Measurements from ENCODE around the gene STK33.

The STK33 gene

DNA sequence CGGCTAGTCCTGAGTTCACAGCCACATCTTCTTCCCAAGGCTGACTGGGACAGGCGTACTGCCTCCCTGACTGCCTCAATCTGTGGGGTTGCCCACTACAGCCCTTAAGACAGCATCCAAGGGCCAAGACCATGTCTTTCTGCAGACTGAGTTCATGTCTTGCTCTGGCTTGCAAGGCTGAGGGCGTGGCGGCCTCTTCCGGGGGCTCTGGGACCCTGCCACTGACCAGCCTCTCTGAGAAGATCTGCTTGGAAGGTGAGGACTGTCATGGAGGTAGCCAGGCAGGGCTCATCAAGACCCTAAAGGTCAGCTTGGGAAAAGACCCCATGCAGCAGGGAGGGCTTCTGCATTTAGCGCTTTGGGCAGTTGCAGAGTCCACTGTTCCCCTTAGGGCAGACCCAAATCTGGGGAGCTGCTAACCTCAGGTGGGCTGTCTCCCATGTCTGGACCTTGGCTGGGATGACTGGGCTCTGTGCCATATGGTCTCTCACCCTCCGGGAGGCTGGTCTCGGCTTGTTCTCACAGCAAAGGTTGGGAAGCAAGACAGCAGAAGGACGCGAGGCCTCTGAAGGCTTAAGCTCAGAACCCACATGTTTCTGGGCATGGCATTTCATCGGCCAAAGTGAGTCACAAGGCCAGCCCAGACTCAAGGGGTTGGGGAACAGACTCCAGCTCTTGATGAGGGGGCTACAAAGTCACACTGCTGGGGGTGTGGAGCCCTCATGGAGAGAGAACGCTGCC, 221.2 kb downstream of the STK33 start:
- DNase-seq (ENCODE audit: low spot score): no peak

DNA sequence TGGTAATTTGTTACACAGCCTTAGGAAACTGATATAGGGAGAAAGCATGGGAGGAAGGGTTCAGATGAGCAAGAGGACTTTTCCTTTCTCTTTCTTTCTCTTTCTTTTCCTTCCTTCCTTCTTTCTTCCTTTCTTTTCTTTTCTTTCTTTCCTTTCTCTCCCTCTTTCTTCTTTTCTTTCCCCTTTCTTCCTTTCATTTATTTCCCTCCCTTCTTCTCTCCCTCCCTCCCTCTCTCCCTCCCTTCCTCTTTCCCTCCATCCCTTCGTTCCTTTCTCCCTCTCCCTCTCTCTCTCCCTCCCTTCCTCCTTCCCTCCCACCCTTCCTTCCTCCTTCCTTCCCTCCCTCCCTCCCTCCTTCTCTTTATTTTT, 222.5 kb downstream of the STK33 start:
- DNase-seq (ENCODE audit: low spot score): no peak

DNA sequence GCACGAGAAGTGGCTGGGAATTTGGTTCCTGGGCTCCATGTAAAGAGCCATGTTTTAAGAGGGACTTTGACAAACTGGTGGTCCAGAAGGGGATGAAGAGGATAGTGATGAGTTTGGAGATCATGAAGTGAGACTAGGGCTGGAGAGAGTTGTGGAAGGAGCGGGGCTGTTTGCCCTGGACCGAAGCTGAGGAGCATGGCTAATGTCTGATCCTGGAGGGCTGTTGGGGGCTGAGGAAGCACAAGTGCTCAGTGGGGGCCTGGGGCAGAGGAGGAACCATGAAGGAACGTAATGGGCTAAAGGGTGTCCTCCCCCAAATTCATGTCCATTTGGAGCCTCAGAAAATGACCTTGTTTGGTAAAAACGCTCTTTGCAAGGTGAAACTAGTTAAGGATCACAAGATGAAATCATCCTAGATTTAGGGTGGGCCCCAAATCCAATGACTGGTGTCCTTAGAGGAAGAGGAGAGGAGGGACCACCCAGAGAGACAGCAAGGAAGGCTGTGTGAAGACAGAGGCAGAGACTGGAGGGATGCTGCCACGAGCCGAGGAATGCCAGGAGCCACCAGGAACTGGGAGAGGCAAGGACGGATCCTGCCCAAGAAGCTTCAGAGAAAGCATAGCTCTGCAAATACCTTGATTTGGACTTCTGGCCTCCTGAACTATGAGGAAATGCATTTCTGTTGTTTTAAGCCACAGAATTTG, 223.1 kb downstream of the STK33 start:
- DNase-seq (ENCODE audit: low spot score): no peak

DNA sequence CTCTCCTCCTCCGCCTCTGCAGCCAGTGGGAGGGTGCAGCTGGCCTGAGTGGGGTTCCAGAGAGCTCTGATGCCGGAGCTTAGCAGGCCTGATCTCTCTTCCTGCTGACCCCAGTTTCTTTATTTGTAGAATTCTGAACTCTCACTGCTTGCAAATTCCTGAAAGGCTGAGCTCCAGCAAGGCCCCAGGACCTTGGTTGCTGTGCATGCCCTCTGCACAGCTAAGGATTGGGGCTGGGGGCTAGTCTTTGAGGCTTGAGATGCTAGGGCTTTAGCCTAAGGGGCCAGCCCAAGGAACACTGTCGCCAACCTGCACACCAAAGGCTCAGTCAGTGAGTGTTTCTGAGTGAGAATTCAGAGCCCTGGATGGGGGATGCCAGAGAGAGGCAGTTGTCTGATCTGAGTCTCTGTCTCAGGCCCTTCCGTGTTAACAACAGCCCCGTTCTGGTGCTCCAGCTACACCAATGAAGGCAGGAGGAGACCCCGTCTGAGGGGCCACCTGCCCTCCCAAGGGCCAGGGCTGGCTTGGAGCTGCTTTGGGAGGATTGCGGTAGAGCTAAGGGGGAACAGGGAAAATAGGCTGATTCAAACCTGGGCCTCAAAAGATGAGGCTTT, 224.3 kb downstream of the STK33 start:
- no peak for DNase-seq (ENCODE audit: low spot score)

DNA sequence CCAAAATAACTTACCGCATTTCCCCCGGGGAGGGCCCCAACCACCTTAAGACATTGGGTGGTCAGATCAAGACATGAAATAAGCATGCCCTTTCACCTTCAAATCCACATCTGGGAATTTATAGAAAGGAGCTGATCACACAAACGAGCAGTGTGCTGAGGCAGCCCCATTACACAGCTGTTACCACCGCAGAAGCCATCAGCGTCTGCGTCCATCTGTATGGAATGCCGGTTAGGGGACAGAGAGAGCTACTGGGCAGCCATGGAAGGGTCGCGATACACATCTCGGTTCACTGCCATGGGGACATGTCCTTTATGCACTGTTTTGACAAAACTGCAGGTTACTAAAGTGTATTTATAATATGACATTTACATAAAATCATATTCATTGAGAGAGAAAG, 225.3 kb downstream of the STK33 start:
- DNase-seq (ENCODE audit: low spot score): no peak

DNA sequence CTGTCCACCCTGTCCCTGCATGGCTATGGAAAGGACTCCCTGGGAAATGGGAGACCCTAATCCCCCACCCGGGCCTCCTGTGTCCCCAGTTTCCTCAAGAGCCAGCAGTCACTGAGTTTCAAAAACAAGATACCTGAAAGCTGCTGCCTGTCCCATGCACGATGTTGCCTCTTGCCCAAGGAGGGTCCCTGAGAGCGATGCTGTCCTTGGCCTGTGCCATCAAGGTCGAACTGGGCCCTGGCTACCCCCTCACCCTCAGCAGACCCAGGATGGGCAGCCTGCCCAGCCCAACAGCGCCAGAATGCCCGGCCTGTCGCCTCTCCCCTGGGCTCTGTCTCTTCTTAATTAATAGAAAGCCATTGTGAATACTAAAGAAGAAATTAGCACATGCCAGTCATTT, 225.8 kb downstream of the STK33 start:
- DNase-seq (ENCODE audit: low spot score): no peak

DNA sequence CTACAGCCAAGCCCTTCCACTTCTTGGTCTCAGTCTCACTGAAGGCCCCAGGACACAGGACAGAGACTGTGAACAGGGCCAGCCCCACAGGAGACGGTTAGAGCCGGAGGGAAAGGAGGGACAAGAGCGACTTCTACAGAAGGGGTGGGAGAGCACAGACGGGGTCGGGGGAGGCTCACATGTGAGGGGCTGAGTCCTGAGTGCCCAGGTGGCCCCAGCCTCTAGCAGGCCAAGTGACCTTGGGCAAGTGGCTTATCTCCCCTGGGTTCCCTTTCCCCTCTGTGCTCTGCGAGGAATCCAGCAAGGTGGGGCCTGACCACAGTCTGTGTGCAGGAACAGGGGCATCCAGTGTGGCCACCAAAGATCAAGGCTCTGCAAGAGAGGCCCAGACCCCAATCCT, 227.7 kb downstream of the STK33 start:
- DNase-seq (ENCODE audit: low spot score): no peak

DNA sequence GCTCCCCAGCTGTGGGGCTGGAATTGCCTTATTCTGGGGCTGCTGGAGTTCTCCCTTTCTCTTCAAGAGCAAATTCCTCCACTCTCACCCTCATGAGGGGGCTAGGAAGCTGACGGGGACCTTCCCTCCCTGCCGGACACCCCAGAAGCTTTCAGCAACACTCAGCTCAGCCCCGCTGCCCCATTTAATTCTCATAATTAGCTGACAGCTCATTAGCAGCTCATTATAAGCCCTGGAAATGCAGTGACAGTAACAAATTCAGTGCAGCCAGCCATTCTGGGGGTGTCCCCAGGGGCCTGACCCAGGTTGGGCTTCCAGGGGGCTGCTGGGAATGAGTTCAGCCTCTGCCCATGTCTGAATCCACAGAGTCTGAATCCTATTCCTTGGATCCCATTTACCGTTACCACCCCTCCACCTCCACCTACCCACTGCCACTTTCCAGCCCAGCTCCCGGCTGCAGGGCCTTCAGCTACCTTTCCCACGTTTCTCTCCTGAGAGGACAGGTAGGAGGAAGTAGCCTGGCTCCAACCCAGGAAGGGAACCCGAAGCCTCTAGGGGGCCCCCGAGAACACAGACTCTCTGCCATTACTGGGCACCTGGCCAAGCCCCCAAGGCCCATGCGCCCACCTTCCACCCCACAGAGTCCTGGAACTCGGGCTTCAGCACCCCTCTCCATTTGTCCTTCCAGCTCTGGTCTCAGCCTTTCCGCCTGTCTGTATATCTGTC, 228.6 kb downstream of the STK33 start:
- peak; percentile 5 for DNase-seq (ENCODE audit: low spot score)

DNA sequence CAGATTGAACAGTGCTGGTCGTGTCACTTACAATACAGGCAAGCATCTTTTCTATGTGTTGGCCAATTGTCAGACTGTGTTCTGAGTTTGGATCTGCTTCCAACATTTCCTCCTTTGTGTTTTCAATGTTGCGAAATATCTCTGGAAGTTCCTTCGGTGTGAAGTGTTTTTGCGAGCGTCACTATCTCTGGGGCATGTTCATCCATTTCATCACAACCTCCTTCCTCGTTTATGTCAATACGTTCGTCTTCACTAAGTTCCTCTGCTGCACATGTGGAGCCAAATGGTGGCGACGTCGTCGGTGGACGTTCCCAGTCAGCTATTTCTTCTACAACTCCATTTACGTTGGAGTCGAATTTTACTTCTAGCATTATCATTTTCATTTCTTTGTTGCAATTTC, 230.1 kb downstream of the STK33 start:
- DNase-seq (ENCODE audit: low spot score): no peak

DNA sequence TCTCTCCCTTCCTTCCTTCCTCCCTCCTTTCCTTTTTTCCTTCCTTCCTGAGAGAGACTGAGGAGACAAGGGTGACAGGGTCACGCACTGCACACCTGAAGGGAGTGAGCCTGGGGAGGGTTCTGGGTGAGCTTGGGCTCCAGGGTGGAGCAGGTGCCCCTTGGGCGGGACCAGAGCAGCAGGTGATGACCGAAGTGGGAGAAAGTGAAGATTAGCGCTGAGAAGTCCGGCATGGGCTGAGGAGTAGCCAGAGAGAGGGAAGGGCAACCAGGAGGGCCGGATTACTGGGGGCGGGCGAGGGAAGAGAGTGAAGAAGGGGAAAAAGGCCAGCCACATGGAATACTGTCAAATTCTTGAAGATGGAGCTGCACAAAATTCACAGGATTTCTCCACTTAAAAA, 231.1 kb downstream of the STK33 start:
- DNase-seq (ENCODE audit: low spot score): no peak

DNA sequence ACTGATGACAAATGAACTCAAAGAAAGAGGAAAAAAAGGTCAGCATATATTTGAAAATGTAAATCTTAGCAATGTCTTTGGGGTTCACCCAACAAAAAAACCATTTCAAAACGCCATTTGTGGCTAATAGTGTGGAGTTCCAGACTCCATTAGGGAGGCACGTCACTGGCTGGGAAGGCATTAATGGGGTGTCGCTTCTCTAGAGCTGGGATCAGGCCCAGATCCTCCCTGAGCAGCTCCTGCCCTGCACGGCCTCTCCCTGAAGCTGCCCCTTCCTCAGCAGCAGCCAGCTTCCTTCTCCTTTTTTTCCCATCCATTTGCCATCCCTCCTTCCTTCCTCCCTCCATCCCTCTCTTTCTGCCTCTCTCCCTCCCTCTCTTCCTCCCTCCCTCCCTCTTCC, 231.5 kb downstream of the STK33 start:
- no peak for DNase-seq (ENCODE audit: low spot score)

DNA sequence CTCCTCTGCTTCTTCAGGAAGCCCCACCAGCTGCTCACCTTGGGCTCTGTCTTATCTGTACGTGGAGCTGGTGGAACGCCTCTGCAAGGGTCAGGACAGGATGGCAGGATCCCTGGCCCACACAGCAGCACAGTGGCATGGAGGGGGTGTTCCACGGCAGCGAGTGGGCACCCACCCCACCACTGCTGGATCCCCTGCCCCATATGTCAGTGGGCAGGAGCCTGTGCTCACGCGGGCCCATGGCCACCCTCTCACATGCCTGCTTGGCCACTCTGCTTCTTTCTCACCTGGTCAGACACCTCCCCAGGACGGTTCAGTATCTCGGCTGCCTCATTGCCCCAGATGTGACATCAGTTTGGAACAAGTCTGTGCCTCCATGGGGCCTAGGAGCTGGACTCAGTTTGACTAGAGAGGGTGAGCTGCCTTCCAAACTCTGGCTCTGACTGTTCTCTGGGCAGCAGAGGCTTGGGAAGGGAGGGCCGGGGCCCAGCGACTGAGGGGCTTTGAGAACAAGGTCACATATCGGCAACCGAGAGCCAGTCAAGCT, 232.3 kb downstream of the STK33 start:
- DNase-seq (ENCODE audit: low spot score): no peak

DNA sequence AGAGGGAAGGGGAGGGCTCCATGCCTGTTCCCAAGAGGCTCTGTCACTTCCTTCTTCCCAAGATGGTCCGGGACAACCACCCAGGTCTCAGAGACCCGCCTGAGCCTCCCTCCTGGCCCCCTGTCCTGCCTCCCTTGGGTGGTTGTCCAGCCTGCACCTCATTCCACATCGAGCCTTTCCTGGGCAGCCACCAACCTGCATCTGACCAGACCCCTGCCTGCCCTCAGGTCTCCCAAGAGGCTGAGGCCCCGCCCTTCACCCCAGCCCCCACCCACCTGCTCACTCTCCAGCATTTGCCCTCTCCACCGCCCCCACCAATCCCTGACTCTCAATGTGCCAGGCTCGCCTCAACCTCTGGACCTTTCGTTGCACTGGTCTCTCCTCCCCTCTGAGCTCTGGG, 232.8 kb downstream of the STK33 start:
- no peak for DNase-seq (ENCODE audit: low spot score)

DNA sequence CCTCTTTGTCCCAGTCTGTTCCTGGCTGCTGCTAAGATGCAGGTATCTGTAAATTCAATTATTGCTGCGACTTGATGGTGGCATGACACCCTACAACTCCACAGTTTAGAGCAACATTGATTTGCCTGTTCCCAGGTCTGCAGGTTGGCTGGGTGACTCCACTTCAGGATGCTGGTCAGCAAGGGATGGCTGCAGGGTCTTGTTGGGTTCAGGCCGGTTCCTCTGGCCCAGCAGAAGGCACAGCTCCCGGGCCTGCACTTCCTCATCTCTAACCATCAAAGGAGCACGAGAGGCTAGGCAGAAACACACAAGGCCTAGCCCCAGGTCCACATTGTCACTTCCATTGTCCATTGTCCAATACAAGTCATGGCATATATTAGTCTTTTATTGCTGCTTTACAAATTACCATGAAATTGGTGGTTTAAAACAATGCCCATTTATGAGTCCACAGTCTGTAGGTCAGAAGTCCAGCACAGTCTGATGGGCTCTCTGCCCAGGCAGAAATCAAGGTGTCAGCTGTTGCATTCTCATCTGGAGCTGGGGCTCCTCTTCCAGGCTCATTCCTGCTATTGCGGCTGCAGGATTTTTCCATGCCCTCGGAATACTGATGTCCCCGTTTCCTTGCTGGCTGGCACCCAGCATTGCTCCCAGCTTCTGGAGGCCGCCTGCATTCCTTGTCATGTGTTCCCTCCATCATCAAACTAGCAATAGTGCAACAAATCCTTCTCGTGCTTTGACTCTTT, 233.8 kb downstream of the STK33 start:
- no peak for DNase-seq (ENCODE audit: low spot score)

DNA sequence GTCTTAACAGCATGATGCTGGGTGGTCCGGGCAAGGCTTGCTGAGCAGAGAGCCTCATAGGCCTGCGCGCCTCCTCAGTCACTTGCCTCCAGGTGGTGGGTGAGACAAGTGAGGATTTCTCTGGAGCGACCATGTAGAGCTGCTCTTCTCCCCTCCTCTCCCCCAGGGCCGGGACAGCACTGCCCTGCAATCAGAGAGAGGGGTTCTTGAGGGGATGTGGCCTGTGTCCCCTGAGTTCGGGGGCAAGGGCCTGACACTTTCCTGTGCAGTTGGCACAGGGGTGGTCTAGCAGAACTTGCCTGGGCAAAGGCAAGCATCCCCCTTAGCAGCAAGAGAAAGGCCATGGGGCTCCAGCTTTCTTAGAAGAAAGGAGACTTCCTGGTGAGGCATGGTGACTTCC, 234.5 kb downstream of the STK33 start:
- DNase-seq (ENCODE audit: low spot score): no peak

DNA sequence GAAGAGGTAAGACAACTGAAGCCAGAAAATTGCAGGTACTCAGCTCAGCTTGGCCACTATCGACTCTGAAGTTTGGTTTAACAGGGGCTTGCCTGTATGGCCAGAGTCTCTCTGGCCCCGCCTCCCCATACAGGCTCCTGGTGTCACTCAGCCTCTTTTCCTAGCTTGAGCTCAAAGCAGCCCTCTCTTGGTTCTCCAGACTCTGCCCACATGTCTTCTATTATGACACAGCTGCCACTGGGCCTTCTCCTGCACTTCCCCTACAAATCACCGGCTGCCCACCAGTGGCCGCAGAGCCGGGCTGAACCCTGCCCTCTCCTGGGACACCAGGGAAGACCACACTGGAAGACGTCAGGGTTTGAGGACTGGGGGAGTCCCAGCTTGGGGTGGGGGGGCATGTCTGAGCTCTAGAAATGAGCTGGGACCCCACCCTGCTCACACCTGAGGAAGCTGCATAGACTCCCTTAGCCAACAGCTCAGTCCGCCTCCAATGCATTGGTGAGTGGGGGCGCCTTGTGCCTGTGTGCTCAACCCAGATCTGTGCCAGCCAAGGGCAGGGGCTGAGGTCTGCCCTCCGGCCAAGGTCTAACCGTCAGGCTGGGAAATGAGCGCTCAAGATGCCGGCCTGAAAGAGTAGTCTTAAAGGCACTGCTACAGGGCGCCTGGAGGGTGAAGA, 236.0 kb downstream of the STK33 start:
- no peak for DNase-seq (ENCODE audit: low spot score)

DNA sequence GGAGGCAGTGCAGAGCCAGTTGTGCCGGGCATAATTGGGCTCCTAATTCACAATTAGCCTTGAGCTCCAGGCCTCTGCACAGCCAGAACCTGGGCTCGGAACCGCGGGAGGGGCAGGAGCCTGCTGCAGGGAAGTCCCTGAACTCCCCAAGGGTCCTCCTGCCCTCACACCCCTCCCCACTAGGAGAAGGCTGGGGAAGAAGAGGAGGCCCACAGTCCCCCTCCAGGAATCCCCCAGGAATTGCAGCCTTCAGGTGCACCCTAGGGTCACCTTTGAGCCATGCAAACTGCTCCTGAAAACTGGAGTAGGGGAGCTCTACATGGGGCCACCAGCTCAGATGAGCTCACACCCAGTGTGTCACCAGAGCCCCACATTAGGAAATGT, 236.5 kb downstream of the STK33 start:
- no peak for DNase-seq (ENCODE audit: low spot score)

DNA sequence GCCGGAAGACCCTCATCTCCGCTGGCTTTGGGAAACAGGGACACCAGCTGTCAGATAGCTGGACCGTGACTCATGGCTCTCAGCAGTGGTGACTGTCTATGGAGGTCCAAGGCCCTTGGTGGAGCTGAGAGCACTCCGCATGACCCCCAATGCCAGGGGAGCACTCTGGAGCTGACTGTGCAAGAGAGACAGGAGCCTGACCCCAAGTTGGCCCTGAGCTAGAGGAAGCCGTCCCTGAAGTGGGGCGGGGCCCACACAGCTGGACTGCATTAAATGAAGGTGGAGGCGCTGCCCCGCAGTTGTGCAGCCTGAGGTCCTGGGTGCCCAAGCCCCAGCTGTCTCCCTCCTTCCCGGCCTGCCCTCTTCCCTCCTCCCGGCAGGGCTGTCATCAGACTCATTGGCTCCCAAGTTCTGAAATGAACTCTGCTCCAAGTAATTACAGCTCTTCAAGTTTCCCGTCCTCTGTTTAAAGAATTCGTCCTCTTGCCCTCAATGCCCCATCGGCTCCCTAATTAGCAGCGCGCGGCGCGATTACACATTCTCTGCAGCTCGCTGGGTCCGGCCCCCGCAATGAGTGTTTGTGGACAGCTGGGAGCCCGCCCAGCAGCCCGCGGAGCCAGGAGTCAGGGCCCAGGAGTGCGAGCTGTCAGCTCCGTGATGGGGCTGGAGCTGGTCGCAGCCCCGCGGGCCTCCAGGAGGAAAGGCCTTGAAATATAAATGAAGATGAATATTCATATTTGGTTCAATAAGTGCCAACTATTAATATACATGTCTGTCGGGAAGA, 237.1 kb downstream of the STK33 start:
- DNase-seq (ENCODE audit: low spot score): no peak

DNA sequence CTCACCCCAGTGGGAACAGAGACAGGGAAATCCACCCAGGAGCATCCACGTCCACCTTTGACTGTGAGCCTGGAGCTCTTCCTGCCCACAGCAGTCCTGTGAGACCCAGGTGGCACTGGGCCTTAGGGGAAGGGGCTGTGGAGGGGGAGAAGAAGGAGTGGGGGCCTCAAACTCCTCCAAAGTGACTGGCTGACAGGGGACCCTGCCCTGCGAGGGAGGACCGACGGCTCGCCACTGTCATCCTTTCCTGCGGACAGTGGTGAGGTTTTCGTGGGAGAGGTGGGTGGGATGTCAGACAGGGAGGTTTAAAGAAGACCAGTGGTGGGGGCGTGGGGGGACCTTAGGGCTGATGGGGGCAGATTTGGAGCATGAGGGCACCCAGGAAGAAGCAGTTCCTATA, 237.8 kb downstream of the STK33 start:
- no peak for DNase-seq (ENCODE audit: low spot score)

DNA sequence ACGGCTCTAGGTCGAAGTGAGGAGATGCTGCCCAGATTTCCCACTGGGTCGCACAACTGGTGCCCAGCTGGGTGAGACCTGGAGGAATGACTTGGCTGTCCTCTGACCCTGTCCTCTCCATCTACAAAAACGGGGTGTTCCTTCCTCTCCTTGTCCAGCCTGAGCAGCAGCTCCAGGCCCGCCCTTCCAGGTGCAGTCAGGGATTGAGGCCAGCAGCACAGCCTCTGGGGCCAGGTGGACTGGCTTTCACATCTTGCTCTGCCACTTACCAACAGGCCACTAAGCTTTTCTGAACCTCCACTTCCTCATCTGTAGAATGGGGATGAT, 238.6 kb downstream of the STK33 start:
- no peak for DNase-seq (ENCODE audit: low spot score)

Measured in hematopoietic multipotent progenitor cell treated with erythropoietin and hydrocortisone succinate and interleukin-3 and kit ligand, for 15 days (in vitro differentiated cells).